ENCODE data around the gene CFAP20DC. TPM values are rescaled to one million over a fixed set of nuclear protein-coding genes. Genes with fewer than 3 reads are reported as not detected.
A peak's percentile ranks its signal among the peaks of the same experiment; 100 is the strongest.

The CFAP20DC gene
- total and polyA plus RNA-seq, 2 donors (not counting 1 experiment from before 2014, with no cell fraction given): 1.9 to 3.8 TPM

DNA sequence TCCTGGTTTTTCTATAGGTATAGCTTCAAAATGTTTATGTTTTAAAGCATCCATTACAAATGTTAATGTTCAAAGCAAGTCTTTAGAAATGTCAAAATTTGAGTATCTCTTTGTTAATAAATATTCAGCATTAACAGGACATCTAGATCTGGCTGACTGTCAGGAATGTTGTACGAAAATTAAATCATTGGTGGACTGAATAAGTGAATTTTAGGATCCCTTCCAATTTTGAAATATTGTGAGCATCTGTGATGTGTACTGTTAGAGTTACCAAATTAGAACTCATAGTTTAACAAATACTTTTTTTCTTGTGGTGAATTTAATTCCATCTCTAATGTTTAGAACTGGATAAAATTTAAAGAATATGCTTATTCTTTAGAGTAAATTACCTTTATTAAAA, 30.1 kb upstream of the CFAP20DC start:
- no peak for DNase-seq (ENCODE audit: low read depth in 2 of 2)
- Histone ChIP-seq H3K79me2 (ENCODE audit: control insufficient read depth, insufficient read depth, low read length) (no peaks in the 10 kb centered on the region), H3K4me1 (ENCODE audit: control insufficient read depth, extremely low read depth, insufficient read depth, low read length) (no peaks in the 10 kb centered on the region), H3K27ac (ENCODE audit: insufficient read depth, low read length) (no peak overlapping the region), H4K20me1 (ENCODE audit: control insufficient read depth, extremely low read depth, insufficient read depth, low read length) (no peaks in the 10 kb centered on the region), H3K27me3 (ENCODE audit: control insufficient read depth, insufficient read depth, low read length) (peaks cover 2% of the 10 kb centered on the region), H3K4me2 (ENCODE audit: extremely low read depth, insufficient read depth, low read length) (no peak overlapping the region), H3K9me3 (ENCODE audit: control insufficient read depth, insufficient read depth, low read depth, low read length) (no peaks in the 10 kb centered on the region), H3K36me3 (ENCODE audit: control insufficient read depth, insufficient read depth, low read length) (no peaks in the 10 kb centered on the region), H2AFZ (ENCODE audit: low read length) (no peak overlapping the region), H3K4me3 (replicated peaks in 1 of 4; ENCODE audit: control extremely low read depth in 1 of 4, insufficient read depth in 1 of 4, low read depth in 3 of 4, low read length in 4 of 4) (no peak overlapping the region), H3K9ac (ENCODE audit: insufficient read depth, low read length) (no peak overlapping the region)
- no peak for TF ChIP-seq EZH2 (IDR thresholded peaks at IDR 0.05; ENCODE audit: low read length, missing control alignments)
- TF ChIP-seq, protein P1, sequence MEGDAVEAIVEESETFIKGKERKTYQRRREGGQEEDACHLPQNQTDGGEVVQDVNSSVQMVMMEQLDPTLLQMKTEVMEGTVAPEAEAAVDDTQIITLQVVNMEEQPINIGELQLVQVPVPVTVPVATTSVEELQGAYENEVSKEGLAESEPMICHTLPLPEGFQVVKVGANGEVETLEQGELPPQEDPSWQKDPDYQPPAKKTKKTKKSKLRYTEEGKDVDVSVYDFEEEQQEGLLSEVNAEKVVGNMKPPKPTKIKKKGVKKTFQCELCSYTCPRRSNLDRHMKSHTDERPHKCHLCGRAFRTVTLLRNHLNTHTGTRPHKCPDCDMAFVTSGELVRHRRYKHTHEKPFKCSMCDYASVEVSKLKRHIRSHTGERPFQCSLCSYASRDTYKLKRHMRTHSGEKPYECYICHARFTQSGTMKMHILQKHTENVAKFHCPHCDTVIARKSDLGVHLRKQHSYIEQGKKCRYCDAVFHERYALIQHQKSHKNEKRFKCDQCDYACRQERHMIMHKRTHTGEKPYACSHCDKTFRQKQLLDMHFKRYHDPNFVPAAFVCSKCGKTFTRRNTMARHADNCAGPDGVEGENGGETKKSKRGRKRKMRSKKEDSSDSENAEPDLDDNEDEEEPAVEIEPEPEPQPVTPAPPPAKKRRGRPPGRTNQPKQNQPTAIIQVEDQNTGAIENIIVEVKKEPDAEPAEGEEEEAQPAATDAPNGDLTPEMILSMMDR (conservative IDR thresholded peaks at IDR 0.05 in 1 of 2, IDR thresholded peaks at IDR 0.05 in 1 of 2; ENCODE audit: low read depth in 1 of 2, low read length in 2 of 2): no peak

DNA sequence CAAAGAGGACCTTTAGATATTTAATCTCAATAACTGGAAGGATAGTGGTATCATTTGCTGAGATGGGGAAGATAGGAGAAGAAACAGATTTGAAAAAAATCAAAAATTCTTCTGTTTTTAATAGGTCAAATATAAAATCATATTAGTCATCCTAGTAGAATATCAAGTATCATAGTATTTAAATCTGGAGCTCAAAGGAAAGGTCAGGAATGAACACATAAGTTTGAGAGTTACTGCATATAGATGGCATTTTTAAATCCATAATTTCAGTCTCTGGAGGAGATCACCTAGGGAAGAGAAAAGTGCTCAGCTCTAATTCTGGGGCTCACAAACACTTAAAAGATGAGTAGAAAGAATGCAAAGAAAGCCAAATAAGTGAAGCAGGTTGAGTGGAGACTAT, 24.9 kb upstream of the CFAP20DC start:
- no peaks in the 10 kb centered on the region for H3K4me1 ChIP-seq (ENCODE audit: control insufficient read depth, extremely low read depth, insufficient read depth, low read length)
- no peak overlapping the region for H3K4me3 ChIP-seq (replicated peaks in 1 of 4; ENCODE audit: control extremely low read depth in 1 of 4, insufficient read depth in 1 of 4, low read depth in 3 of 4, low read length in 4 of 4)
- no peaks in the 10 kb centered on the region for H3K36me3 ChIP-seq (ENCODE audit: control insufficient read depth, insufficient read depth, low read length)
- no peak overlapping the region for H2AFZ ChIP-seq (ENCODE audit: low read length)
- no peak for TF ChIP-seq EZH2 (IDR thresholded peaks at IDR 0.05; ENCODE audit: low read length, missing control alignments)
- TF ChIP-seq, protein P1 (conservative IDR thresholded peaks at IDR 0.05 in 1 of 2, IDR thresholded peaks at IDR 0.05 in 1 of 2; ENCODE audit: low read depth in 1 of 2, low read length in 2 of 2): no peak
- H3K9ac ChIP-seq (ENCODE audit: insufficient read depth, low read length): no peak overlapping the region
- no peak overlapping the region for H3K4me2 ChIP-seq (ENCODE audit: extremely low read depth, insufficient read depth, low read length)
- DNase-seq (ENCODE audit: low read depth in 2 of 2): no peak
- H4K20me1 ChIP-seq (ENCODE audit: control insufficient read depth, extremely low read depth, insufficient read depth, low read length): no peaks in the 10 kb centered on the region
- no peaks in the 10 kb centered on the region for H3K9me3 ChIP-seq (ENCODE audit: control insufficient read depth, insufficient read depth, low read depth, low read length)
- no peaks in the 10 kb centered on the region for H3K79me2 ChIP-seq (ENCODE audit: control insufficient read depth, insufficient read depth, low read length)
- H3K27me3 ChIP-seq (ENCODE audit: control insufficient read depth, insufficient read depth, low read length): peaks cover 2% of the 10 kb centered on the region
- H3K27ac ChIP-seq (ENCODE audit: insufficient read depth, low read length): no peak overlapping the region

DNA sequence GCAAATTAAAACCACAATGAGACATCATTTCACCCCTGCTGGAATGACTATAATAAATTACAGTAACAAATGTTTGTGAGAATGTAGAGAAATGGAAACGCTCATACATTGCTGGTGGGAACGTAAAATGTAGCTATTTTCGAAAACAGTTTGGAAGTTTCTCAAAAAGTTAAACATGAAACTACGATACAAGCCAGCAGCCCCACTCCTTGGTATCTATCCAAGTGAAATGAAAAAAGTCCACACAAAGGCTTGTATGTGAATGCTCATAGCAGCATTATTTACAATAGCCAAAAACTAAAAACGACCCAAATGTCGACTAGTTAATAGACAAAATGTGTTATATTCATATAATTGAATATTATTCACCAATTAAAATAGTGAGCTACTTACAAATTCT, 22.9 kb upstream of the CFAP20DC start:
- Histone ChIP-seq H3K27ac (ENCODE audit: insufficient read depth, low read length) (no peak overlapping the region), H4K20me1 (ENCODE audit: control insufficient read depth, extremely low read depth, insufficient read depth, low read length) (no peaks in the 10 kb centered on the region), H3K36me3 (ENCODE audit: control insufficient read depth, insufficient read depth, low read length) (no peaks in the 10 kb centered on the region), H3K9ac (ENCODE audit: insufficient read depth, low read length) (no peak overlapping the region), H3K4me3 (replicated peaks in 1 of 4; ENCODE audit: control extremely low read depth in 1 of 4, insufficient read depth in 1 of 4, low read depth in 3 of 4, low read length in 4 of 4) (no peak overlapping the region), H3K4me2 (ENCODE audit: extremely low read depth, insufficient read depth, low read length) (no peak overlapping the region), H3K27me3 (ENCODE audit: control insufficient read depth, insufficient read depth, low read length) (no peaks in the 10 kb centered on the region), H2AFZ (ENCODE audit: low read length) (no peak overlapping the region), H3K9me3 (ENCODE audit: control insufficient read depth, insufficient read depth, low read depth, low read length) (no peaks in the 10 kb centered on the region), H3K4me1 (ENCODE audit: control insufficient read depth, extremely low read depth, insufficient read depth, low read length) (no peaks in the 10 kb centered on the region), H3K79me2 (ENCODE audit: control insufficient read depth, insufficient read depth, low read length) (no peaks in the 10 kb centered on the region)
- TF ChIP-seq, protein P1 (conservative IDR thresholded peaks at IDR 0.05 in 1 of 2, IDR thresholded peaks at IDR 0.05 in 1 of 2; ENCODE audit: low read depth in 1 of 2, low read length in 2 of 2): no peak
- TF ChIP-seq EZH2 (IDR thresholded peaks at IDR 0.05; ENCODE audit: low read length, missing control alignments): no peak
- DNase-seq (ENCODE audit: low read depth in 2 of 2): peak in 1 of 2 donors; percentile 7
